ENCODE data around the gene ITSN1.
"Not testable (repeated sequence)": the region's sequence is repeated elsewhere in the genome, so short reads cannot be mapped to it uniquely, and the experiment has no call there.

The ITSN1 gene

GRCh38 chr21:33651965-33652680 is 9.8 kb downstream of the ITSN1 start:
- DNase-seq (ENCODE audit: low spot score): no peak

GRCh38 chr21:33654412-33654811 is 12.1 kb downstream of the ITSN1 start:
- DNase-seq (ENCODE audit: low spot score): no peak

DNA sequence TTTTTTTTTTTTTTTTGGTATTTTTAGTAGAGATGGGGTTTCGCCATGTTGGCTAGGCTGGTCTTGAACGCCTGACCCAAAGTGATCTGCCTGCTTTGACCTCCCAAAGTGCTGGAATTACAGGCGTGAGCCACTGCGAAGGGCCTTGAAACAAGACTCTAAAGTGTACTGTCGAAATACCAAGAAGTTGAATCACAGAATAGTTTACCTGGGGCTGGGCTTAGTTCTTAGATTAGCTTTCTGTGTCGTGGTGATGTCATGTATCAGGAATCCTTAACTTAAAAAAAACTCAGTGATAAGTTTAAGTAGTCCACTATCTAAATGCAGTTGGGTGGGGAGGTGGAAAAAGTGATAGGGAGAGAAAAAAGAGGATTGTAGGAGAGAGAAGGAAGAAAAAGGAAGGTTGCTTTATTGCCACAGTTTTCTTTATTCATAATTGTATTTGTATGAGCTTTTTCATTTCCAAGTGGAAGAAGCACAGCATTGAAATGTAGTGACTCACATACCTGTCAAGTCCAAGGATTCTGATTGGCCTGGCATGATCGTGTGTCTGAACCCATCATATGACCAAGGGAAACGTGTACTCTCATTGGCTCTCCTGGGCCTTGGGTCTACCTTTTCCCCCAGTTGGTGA is 13.4 kb downstream of the ITSN1 start:
- peak; percentile 50 for DNase-seq (ENCODE audit: low spot score)

DNA sequence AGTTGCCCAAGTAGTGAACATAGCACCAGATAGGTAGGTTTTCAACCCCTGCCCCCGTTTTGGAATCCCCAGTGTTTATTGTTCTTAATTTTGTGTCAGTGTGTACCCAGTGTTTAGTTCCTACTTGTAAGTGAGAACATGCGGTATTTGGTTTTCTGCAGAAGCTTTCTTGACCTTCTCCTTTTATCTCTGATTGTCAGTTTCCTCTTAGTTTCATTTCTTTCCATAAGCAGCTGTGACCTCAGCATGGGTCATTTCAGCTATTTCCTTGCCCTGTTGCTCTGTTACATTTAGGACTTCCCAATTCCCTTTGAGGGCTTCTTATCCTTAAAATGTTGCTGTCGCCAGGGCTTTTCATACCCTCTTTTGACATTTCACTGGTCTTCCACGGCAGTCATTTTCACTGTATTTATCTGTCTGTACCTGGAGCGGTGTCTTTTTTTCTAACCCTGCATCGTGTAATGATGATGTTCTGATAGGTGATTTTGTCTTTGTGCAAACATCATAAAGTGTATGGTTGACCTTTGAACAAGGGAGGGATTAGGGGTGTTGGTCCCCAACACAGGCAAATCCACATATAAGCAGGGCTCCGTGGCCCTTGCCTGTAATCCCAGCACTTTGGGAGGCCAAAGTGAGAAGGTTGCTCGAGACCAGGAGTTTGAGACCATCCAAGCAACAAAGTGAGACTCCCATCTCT is 15.0 kb downstream of the ITSN1 start:
- DNase-seq (ENCODE audit: low spot score): no peak

DNA sequence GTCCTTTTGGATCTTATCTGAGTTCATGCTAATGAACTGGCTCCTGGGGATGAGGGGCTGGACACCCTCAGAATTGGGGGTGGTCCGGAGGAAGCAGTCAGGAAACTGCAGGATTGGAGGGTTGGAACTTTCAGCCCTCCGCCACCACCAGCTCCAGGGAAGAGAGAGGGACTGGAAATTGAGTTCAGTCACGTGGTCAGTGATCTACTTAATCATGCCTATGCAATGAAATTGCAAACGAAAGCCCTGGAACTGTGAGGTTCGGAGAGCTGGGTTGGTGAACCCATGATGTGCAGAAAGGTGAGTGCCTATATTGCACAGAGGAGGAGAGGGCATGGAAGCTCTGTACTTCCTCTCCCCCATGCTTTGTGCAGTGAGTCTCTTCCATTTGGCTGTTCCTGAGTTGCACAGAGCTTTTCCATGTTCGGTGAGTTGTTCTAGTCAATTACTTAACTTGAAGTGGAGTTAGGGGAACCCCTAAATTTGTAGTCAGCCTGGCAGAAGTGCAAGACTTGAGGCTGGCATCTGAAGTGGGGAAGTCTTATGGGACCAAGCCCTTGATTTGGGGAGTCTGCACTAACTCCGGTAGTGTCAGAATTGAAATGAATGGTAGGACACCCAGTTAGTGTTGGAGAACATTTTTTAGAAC is 16.7 kb downstream of the ITSN1 start:
- no peak for DNase-seq (ENCODE audit: low spot score)

- DNase-seq (ENCODE audit: low spot score): no peak
Observed at GRCh38 chr21:33659568-33659949, 17.3 kb downstream of the ITSN1 start.

DNA sequence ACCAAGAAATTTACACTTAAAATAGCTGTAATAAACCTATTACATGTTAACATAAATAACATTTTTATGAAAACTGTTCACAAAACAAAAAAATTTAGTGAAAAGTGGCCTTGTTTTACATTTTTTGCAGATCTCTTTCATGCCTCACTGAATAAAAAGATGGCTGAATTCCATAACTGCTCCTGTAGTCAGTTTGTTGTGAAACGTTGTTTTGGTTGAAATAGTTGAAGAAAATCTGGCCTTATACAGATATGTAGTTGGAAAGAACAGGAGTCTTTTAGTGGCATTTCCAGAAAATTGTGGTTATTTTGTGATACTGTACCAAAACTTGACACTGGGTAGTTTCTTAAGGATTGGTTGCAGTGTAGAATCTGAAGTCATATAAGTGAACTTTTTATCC is 18.1 kb downstream of the ITSN1 start:
- DNase-seq (ENCODE audit: low spot score): no peak

GRCh38 chr21:33661146-33661545 is 18.8 kb downstream of the ITSN1 start:
- no peak for DNase-seq (ENCODE audit: low spot score)

GRCh38 chr21:33662046-33662445 is 19.7 kb downstream of the ITSN1 start:
- no peak for DNase-seq (ENCODE audit: low spot score)

DNA sequence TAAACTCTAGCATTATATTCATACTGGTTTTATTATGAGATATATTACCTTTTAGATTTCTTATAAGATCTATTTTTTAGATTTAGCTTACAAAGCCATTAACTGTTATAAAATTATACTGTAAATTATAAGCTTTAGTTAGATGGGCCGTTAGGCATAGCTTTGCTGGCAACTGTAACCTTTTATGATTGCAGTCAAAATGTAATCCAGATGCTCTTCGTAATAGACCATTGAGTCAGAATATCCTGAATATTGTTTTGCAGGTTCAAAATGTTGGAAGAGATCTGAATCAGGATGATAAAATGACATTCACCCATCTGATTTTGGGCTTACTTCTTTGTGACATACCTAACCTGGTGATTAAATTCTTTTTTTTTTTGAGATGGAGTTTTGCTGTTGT is 20.9 kb downstream of the ITSN1 start:
- DNase-seq (ENCODE audit: low spot score): no peak

- no peak for DNase-seq (ENCODE audit: low spot score)
Observed at GRCh38 chr21:33664135-33664534, 21.8 kb downstream of the ITSN1 start.

GRCh38 chr21:33666153-33666552 is 23.9 kb downstream of the ITSN1 start:
- no peak for DNase-seq (ENCODE audit: low spot score)

DNA sequence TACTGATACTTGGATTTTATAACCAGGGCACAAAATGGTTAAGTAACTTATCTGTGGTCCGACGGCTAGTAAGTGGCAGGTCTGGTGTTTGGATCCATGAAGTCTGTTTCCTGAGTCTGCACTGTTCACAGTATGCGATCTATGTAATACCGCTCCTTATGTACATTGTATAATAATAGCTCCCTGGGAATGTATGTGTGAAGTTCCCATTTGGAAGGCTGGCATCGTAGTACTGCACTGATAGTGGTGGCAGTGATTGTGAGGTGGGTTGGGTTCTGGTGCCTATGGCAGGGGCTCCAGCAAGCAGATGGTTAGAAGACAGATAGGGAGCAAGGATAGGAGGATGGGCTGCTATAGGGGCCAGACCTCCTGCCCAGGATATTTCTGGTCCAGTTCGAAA is 25.3 kb downstream of the ITSN1 start:
- no peak for DNase-seq (ENCODE audit: low spot score)

DNA sequence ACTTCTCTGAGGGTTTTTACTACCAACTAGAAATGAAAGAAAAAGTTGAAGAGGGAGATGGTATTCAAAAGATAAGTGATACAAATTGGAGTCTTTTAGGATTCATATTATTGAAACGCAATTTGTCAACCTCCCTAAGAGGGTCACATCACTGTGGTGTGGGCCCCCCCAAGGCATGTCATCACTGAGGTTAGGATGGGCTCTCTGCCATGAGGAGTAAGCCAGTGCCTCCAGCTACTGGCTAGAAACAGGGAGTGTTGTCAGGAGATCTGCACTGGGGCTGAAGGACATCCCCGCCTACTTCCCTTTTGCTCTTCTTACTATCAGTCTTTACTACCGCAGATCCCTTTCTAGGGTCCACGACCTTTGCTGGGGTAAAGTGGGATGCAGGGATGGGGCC is 25.9 kb downstream of the ITSN1 start:
- DNase-seq (ENCODE audit: low spot score): no peak

DNA sequence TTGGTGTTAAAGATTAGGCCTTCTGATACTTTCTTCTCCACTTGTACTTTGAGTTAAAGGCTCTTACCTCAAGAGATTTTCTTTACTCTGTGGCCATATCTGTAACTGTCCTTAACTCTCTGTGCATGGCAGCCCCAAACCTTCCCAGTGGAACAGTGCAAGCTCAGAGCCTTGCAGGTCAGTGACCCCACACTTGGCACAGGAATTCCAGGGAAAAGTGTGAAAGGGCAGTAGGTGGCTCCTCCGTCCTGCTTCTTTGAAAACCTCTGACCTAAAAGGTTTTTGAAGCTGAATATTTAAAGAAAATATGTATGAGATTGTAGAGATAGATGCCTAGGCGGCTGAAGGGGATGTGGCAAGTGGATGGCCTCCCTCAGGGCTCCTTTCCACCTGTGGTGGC is 26.3 kb downstream of the ITSN1 start:
- no peak for DNase-seq (ENCODE audit: low spot score)

GRCh38 chr21:33670076-33670978 is 28.0 kb downstream of the ITSN1 start:
- DNase-seq (ENCODE audit: low spot score): no peak

GRCh38 chr21:33673473-33673872 is 31.2 kb downstream of the ITSN1 start:
- no peak for DNase-seq (ENCODE audit: low spot score)

GRCh38 chr21:33674226-33674625 is 31.9 kb downstream of the ITSN1 start:
- DNase-seq (ENCODE audit: low spot score): no peak

DNA sequence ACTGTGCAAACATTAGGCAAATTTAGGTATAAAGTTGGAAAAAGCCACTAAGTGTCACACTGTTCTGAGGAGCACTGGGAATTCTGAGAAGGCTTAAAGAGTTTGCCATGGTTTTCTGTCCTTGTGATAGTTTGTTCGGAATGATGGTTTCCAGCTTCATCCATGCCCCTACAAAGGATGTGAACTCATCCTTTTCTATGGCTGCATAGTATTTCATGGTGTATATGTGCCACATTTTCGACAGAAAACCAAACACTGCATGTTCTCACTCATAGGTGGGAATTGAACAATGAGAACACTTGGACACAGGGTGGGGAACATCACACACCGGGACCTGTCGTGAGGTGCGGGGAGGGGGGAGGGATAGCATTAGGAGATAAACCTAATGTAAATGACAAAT is 34.4 kb downstream of the ITSN1 start:
- not testable (repeated sequence) for DNase-seq (ENCODE audit: low spot score)

DNA sequence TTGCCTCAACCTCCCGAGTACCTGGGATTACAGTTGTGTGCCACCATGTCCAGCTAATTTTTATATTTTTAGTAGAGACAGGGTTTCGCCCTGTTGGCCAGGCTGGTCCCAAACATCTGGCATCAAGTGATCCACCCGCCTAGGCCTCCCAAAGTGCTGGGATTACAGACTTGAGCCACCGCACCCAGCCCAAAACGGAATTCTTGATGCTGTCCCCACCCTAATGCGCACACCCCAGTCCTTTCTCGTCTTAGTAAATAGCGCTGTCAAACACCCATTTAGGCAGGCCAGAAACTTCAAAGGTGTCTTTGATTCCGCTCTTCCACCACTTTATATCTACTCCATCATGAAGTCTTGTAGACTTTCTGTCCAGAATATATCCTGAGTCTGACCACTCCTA is 35.1 kb downstream of the ITSN1 start:
- DNase-seq (ENCODE audit: low spot score): no peak

DNA sequence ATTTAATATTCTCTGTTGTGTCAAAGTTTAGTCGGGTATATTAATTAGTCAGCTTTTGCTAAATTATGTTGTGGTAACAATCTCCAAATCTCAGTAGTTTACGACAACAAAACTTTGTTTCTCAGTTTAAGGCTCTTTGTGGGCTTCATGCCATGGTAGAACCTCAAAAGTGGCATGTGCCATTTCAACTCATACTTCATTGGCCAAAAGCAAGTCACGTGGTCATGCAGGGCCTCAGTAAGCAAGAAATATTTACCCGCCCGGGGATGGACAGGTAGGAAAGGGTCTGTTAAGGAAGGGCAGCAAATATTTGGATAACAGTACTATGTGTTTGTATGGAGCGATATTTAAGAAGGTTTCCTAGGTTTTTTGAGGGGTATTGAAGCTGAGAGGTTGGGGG is 38.6 kb downstream of the ITSN1 start:
- no peak for DNase-seq (ENCODE audit: low spot score)

Measured in COLO829 (cell line).